Measurements from ENCODE around the gene SYCN.

SYCN gene

DNA sequence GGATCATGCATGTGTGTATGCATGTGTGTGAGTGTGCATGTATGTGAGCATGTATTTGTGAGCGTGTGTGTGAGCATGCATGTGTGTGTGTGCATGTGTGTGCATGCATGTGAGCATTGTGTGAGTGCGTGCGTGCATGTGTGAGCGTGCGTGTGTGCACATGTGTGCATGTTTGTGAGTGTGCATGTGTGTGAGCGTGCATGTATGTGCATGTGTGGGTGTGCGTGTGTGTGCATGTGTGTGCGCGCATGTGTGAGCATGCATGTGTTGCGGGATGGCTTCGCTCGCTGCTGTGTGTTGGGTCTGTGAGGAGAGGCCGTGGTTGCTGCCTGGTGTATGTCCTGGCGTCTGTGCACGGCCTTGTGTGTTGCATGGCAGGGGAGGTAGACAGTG lies 46.1 kb downstream of the SYCN start:
- Histone ChIP-seq H3K4me1 (peaks cover 0 to 82% (median 34%) of the 10 kb centered on the region in 4 donors), H3K27ac (no peak overlapping the region), H3K9me3 (no peaks in the 10 kb centered on the region), H3K27me3 (no peaks in the 10 kb centered on the region), H3K4me3 (no peak overlapping the region), H3K36me3 (peaks cover 0 to 4% (median 0%) of the 10 kb centered on the region in 3 donors)
- DNase-seq: no peak
- TF ChIP-seq, protein P1, sequence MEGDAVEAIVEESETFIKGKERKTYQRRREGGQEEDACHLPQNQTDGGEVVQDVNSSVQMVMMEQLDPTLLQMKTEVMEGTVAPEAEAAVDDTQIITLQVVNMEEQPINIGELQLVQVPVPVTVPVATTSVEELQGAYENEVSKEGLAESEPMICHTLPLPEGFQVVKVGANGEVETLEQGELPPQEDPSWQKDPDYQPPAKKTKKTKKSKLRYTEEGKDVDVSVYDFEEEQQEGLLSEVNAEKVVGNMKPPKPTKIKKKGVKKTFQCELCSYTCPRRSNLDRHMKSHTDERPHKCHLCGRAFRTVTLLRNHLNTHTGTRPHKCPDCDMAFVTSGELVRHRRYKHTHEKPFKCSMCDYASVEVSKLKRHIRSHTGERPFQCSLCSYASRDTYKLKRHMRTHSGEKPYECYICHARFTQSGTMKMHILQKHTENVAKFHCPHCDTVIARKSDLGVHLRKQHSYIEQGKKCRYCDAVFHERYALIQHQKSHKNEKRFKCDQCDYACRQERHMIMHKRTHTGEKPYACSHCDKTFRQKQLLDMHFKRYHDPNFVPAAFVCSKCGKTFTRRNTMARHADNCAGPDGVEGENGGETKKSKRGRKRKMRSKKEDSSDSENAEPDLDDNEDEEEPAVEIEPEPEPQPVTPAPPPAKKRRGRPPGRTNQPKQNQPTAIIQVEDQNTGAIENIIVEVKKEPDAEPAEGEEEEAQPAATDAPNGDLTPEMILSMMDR (IDR thresholded peaks at IDR 0.05): no peak
- intact Hi-C loops (cut with DNase I; ENCODE audit: low total_unique reads): no loop called here

DNA sequence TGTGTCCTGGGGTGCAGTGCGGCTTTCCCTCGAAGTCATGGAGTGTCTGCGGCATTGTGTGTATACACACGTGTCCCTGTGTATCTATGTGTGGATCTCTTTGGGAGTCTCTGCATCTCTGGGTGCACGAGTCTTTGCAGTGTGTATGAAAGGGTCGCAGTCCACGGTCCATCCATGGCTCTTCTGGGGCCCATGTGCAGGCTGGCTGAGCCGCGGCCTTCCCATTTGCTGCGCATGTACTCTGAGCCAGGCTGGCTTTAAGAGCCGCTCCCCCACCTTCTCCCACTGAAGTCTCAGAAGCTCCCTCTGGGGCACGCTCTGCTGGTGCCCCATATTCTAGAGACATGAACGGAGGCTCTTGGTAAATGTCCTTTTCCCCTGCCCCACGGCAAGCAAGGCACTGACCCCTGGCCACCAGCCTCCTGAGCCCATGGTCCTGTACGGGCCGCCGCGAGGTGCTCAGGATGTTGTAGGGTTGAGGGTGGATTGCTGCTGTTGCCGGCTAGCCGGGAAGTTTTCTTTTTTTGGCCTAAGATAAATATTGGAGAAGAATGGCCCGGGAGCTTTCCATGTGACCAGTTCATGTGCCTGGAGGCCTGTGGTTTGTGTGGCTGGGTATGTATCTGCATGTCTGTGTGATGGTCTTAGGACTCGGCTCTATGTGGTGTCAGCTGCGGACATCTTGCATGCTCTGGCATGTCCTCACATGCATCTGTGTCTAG lies 46.6 kb downstream of the SYCN start:
- Histone ChIP-seq H3K36me3 (peaks cover 0 to 4% (median 0%) of the 10 kb centered on the region in 3 donors), H3K4me3 (no peak overlapping the region), H3K27me3 (no peaks in the 10 kb centered on the region), H3K27ac (no peak overlapping the region), H3K9me3 (no peaks in the 10 kb centered on the region), H3K4me1 (peaks cover 0 to 82% (median 34%) of the 10 kb centered on the region in 4 donors)
- intact Hi-C loops (cut with DNase I; ENCODE audit: low total_unique reads): no loop called here
- TF ChIP-seq, protein P1 (IDR thresholded peaks at IDR 0.05): no peak
- DNase-seq: no peak

DNA sequence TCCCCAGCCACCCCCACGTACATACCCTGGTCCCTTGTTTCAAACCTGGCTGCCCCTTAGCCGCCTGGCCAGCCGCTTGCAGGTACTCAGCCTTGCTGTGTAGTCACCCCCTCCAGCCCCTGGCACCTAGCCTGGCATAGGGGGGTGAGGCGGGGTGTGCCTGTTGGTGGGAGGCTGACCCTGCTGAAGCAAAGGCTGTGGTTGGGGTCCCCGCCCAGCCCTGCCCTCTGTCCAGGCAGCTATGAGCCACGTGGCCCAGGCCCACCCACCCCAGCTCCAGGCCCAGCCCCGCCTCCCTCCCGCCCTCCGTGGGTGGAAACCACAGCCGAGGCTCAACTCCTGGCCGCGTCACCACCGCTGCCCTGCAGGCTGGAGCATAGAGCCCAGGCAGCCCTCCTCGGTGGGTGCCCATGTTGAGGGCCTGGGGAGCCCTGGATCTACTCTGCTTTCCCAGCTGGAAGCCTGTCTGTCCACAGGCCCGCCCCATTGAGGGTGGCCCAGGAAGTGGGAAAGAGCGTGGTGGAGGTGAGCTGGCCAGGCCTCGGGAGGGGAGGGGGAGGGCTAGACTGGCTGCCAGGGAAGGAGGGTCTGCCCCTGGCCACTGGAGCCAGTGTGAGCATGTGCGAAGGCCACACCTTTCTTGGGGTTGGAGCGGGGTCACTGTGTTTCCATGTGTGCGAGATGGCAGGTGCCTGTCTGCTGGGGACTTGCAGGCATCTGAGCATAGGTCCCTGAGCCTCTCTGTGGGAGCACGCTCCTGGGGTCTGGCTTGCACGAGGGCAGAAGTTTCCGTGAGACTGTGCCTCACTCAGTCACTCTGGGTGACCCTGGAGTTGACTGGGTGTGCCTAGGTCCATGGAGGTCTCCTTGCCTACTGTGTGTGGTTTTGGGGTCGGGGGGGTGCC lies 47.5 kb downstream of the SYCN start:
- Histone ChIP-seq H3K4me3 (no peak overlapping the region), H3K9me3 (no peaks in the 10 kb centered on the region), H3K27ac (no peak overlapping the region), H3K27me3 (no peaks in the 10 kb centered on the region), H3K36me3 (peaks cover 0 to 4% (median 0%) of the 10 kb centered on the region in 3 donors), H3K4me1 (peaks cover 0 to 80% (median 34%) of the 10 kb centered on the region in 4 donors)
- DNase-seq: no peak
- intact Hi-C loops (cut with DNase I; ENCODE audit: low total_unique reads): no loop called here
- TF ChIP-seq, protein P1 (IDR thresholded peaks at IDR 0.05): no peak

DNA sequence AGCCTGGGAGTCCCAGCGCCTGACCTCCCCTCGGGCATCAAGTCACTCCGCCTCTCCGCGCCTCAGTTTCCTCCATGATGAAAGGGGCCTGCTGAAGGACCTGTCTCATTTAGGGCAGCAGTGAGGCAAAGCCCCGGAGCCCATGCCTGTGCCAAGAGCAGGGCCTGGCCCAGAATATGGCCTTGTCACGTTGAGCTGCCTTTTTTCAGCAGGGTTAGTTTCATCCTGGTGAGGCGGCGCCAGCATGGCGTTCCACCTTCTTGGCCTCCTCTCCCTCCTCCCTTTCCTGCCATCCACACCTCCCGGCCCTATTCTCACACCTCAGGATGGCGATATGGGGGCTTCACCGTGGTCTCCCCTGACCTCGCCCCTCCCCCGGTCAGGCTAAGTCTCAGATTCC lies 48.3 kb downstream of the SYCN start:
- intact Hi-C loops (cut with DNase I; ENCODE audit: low total_unique reads): no loop called here
- no peak overlapping the region for H3K4me3 ChIP-seq
- H3K27me3 ChIP-seq: no peaks in the 10 kb centered on the region
- H3K9me3 ChIP-seq: no peaks in the 10 kb centered on the region
- TF ChIP-seq, protein P1 (IDR thresholded peaks at IDR 0.05): no peak
- DNase-seq: no peak
- H3K27ac ChIP-seq: no peak overlapping the region
- peaks cover 0 to 72% (median 29%) of the 10 kb centered on the region in 4 donors for H3K4me1 ChIP-seq
- peaks cover 0 to 4% (median 0%) of the 10 kb centered on the region in 3 donors for H3K36me3 ChIP-seq

DNA sequence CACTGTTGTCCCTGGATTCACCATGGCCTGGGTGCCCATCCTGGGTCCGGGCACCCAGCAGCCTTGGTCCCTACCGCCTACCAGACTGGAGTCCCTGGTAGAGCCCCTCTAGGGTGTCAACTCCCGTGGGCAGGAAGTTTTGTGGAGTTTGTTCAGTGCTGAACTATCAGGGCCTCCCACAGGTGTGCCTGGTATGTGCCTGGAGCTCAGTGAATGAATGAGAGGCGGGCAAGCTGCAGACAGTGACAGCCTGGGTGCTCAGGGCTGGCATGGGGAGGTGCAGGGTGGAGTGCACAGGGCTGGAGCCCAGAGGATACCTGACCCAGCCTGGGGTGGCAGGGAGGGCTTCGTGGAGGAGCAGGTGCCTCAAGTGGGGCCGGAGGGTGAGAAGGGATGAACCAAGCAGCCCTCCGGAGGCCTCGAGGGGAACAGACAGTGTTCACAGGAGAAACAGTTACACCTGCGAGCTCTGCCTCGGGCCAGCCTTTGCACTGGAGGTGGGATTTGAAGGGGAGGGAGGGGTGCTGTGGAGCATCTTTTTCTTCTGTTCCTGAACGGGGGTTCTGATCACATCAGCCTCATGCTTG lies 48.9 kb downstream of the SYCN start:
- H3K36me3 ChIP-seq: peaks cover 0 to 4% (median 0%) of the 10 kb centered on the region in 3 donors
- TF ChIP-seq, protein P1 (IDR thresholded peaks at IDR 0.05): no peak
- no peaks in the 10 kb centered on the region for H3K9me3 ChIP-seq
- intact Hi-C loops (cut with DNase I; ENCODE audit: low total_unique reads): no loop called here
- H3K4me3 ChIP-seq: no peak overlapping the region
- peaks cover 0 to 67% (median 24%) of the 10 kb centered on the region in 4 donors for H3K4me1 ChIP-seq
- H3K27ac ChIP-seq: no peak overlapping the region
- H3K27me3 ChIP-seq: no peaks in the 10 kb centered on the region
- DNase-seq: no peak
